NB4 (cell line): Measurements from ENCODE around the gene SIVA1.

Source experiments
- DNase-seq: peaks from one replicate; pipeline ENCODE4 v3.0.0; 2010; ENCODE audit warnings: low read depth
- H3K4me3 ChIP-seq: one replicate; pipeline ENCODE4 v1.5.1; 2011; ENCODE audit warnings: mild to moderate bottlenecking, low read depth, low read length, moderate library complexity
- MYC ChIP-seq: IDR thresholded peaks from 2 replicates; pipeline ENCODE4 v1.6.1; 2011; ENCODE audit warnings: low read depth, low read length
- POLR2A ChIP-seq: IDR thresholded peaks from 2 replicates; pipeline ENCODE4 v1.6.1; 2011; ENCODE audit warnings: mild to moderate bottlenecking; ENCODE audit not compliant: insufficient read length; ENCODE audit errors: extremely low read depth
- TF ChIP-seq, protein P1 (sequence below): IDR thresholded peaks from one replicate; pipeline ENCODE4 v1.5.1; 2012; ENCODE audit warnings: low read depth, low read length
- TF ChIP-seq, protein P2 (sequence below): IDR thresholded peaks from 2 replicates; pipeline ENCODE4 v1.6.1; 2011; ENCODE audit warnings: low read depth, low read length

SIVA1 gene

DNA sequence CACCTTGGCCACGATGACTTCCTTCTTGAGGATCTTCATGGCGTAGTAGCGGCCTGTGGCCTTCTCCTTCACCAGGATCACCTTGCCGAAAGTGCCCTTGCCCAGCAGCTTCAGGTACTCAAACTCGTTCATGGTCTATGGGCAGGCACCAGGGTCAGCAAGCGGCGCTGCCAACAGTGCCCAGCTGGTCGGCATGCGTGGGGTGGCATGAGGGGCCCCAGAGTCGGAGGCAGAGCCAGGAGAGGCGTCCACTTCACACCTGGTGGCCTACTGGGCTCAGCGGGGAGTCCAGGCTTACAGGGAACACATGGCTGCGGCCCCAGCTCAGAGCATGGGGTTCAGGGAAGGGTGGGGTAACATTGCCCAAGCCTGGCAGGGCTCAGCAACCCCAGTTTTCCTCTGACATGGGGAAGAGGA lies 22.1 kb downstream of the SIVA1 start:
- TF ChIP-seq MYC (no peak), POLR2A (no peak)
- TF ChIP-seq, protein P1, sequence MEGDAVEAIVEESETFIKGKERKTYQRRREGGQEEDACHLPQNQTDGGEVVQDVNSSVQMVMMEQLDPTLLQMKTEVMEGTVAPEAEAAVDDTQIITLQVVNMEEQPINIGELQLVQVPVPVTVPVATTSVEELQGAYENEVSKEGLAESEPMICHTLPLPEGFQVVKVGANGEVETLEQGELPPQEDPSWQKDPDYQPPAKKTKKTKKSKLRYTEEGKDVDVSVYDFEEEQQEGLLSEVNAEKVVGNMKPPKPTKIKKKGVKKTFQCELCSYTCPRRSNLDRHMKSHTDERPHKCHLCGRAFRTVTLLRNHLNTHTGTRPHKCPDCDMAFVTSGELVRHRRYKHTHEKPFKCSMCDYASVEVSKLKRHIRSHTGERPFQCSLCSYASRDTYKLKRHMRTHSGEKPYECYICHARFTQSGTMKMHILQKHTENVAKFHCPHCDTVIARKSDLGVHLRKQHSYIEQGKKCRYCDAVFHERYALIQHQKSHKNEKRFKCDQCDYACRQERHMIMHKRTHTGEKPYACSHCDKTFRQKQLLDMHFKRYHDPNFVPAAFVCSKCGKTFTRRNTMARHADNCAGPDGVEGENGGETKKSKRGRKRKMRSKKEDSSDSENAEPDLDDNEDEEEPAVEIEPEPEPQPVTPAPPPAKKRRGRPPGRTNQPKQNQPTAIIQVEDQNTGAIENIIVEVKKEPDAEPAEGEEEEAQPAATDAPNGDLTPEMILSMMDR, result no peak
- TF ChIP-seq, protein P2, sequence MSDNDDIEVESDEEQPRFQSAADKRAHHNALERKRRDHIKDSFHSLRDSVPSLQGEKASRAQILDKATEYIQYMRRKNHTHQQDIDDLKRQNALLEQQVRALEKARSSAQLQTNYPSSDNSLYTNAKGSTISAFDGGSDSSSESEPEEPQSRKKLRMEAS, result no peak
- DNase-seq, result no peak
- no peak overlapping the region for H3K4me3 ChIP-seq

DNA sequence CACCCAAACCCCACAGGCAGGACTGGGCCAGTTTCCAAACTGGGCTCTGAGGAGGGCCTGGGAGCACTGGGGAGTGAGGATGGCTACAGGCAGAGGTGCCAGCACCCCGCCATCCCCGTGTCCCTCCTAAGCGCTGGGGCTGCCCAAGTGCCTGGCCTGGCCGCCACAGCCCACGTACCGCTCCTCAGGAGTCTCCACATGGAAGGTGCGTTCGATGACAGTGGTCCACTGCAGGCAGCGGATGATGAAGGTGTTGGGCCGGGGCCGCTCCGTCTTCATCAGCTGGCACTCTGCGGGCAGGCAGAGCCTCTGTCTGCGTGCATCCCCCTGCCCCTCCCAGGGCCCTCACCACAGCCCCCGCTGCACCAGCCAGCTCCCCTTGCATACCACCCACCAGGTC lies 23.5 kb downstream of the SIVA1 start:
- TF ChIP-seq, protein P2, result no peak
- TF ChIP-seq POLR2A (no peak), MYC (no peak)
- TF ChIP-seq, protein P1, result no peak
- H3K4me3 ChIP-seq, result no peak overlapping the region
- DNase-seq, result no peak

DNA sequence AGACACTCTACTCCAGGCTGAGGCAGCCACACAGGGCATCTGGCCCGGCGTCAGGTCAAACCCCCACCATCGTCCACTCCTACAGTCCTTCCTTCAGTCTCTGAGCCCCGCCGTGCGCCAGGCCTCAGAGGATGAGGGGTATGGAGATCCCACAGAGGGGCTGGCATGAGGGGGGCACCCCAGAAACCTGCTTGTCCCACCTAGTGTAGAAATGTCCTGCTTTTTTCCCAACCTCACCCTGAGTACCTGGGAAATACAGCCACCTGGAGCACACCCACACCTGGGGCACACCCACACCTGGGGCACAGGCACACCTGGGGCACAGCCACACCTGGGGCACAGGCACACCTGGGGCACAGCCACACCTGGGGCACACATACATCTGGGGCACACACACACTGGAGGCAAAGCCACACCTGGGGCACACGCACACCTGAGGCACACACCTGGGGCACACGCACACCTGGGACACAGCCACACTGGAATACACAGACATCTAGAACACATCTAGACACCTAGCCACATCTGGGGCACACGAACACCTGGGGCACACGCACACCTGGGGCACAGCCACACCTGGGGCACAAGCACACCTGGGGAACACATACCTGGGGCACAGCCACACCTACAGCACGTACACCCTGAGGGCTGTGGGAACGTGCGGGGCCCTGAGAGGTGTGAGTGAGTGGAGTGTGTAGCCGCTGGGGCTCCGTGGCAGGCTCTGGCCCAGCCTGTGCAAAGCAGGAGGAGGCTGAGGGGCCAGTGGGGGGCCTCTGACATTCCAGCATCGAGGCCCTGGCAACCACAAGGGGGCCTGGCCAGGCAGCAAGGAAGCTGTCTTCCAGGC lies 24.2 kb downstream of the SIVA1 start:
- DNase-seq, result no peak
- TF ChIP-seq, protein P1, result no peak
- no peak for TF ChIP-seq POLR2A
- no peak for TF ChIP-seq MYC
- H3K4me3 ChIP-seq, result no peak overlapping the region

DNA sequence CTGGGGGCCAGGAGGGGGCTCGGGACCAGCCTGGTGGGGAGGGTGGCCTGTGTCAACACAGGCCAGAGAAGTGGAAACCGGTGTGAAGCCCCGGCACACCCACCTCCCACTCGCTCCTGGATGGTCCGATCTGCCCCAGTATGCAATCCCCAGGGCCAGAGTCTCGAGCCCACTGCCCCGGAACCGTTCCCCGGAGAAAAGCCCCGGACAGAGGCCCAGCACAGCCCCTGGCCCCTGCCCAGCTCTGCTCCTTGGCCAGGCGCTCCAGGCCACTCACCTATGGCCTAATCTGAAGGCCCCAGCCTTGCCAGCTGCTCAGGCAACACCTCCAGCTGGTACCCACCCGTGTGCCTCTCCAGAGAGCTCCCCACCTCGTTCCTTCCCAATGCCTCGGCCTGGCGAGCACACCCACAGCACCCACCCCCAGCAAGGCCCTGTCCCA lies 24.9 kb downstream of the SIVA1 start:
- no peak for DNase-seq
- TF ChIP-seq POLR2A (no peak), MYC (no peak)
- TF ChIP-seq, protein P1, result no peak
- TF ChIP-seq, protein P2, result no peak
- H3K4me3 ChIP-seq, result no peak overlapping the region

DNA sequence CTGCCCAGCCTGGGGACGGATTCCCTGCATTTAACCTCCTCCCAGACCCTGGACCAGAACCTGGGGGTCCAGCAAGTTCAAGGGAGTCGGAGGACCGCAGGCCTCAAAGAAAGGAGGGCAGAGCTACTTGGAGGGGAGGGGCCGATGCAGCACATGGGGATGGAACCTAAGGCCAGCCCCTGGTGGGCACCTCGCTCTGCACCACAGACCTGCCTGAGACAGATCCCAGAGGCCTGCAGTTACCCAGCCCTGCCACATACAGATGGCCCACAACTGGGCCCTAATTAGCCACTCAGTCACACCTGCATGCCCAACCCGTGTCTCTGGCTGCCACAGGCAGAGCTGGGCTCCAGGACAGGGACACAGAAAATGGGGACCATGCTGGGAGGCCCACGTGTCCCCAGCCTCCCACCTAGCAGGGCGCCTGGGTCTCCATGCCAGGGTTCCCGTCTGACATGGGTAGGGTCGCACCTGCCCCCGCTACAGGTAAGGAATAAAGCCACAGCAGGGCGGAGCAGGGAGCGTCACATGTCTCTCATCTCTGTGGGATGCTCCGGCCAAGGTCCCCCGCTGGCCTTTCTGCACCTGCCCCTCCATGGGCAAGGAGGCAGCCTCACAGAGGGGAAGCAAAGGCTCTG lies 25.9 kb downstream of the SIVA1 start:
- no peak overlapping the region for H3K4me3 ChIP-seq
- TF ChIP-seq, protein P1, result no peak
- TF ChIP-seq, protein P2, result no peak
- no peak for TF ChIP-seq MYC
- no peak for DNase-seq
